WTC11 (cell line): ENCODE results near the gene MAPK7. TPM values are rescaled to one million over a fixed set of nuclear protein-coding genes. Genes with fewer than 3 reads are reported as not detected.

Experiments used
- CREB1 ChIP-seq: sonication (generic); formaldehyde crosslinking; IDR thresholded peaks from 2 replicates; pipeline ENCODE4 v1.8.0; 2023; ENCODE audit warnings: mild to moderate bottlenecking, missing genetic modification reagents
- GTF2I ChIP-seq: fragments of 250-450 bp; sonication (Bioruptor Pico); conservative IDR thresholded peaks from 2 replicates; pipeline ENCODE4 v1.4.0; 2021; ENCODE audit warnings: mild to moderate bottlenecking
- JUN ChIP-seq: sonication (generic); formaldehyde crosslinking; IDR thresholded peaks from 2 replicates; pipeline ENCODE4 v1.8.0; 2023; ENCODE audit warnings: mild to moderate bottlenecking, missing genetic modification reagents
- RORB ChIP-seq: fragments of 250-450 bp; sonication (Bioruptor Pico); IDR thresholded peaks from 2 replicates; pipeline ENCODE4 v1.9.0; 2021; ENCODE audit warnings: mild to moderate bottlenecking
- SP1 ChIP-seq: sonication (generic); formaldehyde crosslinking; conservative IDR thresholded peaks from 2 replicates; pipeline ENCODE4 v1.8.1; 2022; ENCODE audit warnings: missing genetic modification reagents
- ZNF671 ChIP-seq: fragments of 250-450 bp; sonication (Bioruptor Pico); IDR thresholded peaks from 2 replicates; pipeline ENCODE4 v1.8.0; 2021; ENCODE audit warnings: mild to moderate bottlenecking
- total RNA-seq: library from RNA; stranded (reverse); gene quantifications from 3 replicates; pipeline ENCODE4 v1.2.3, GENCODE V29; 2021
- TF ChIP-seq, protein P1 (sequence below): sonication (generic); formaldehyde crosslinking; IDR thresholded peaks from 2 replicates; pipeline ENCODE4 v1.8.0; 2022; ENCODE audit warnings: mild to moderate bottlenecking, missing genetic modification reagents
- TF ChIP-seq, protein P2 (sequence below): sonication (generic); formaldehyde crosslinking; IDR thresholded peaks from 2 replicates; pipeline ENCODE4 v1.8.1; 2023; ENCODE audit warnings: mild to moderate bottlenecking, missing genetic modification reagents
- TF ChIP-seq, protein P3 (sequence below): fragments of 250-450 bp; sonication (Bioruptor Pico); conservative IDR thresholded peaks from 2 replicates; pipeline ENCODE4 v1.9.0; 2021; ENCODE audit warnings: mild to moderate bottlenecking
- TF ChIP-seq, protein P4 (sequence below): sonication (generic); formaldehyde crosslinking; conservative IDR thresholded peaks from 2 replicates; pipeline ENCODE4 v1.8.1; 2022; ENCODE audit warnings: mild to moderate bottlenecking, missing genetic modification reagents
- TF ChIP-seq, protein P5 (sequence below): fragments of 250-450 bp; sonication (Bioruptor Pico); IDR thresholded peaks from 2 replicates; pipeline ENCODE4 v1.9.0; 2021; ENCODE audit warnings: mild to moderate bottlenecking, borderline replicate concordance
- TF ChIP-seq, protein P6 (sequence below): sonication (generic); formaldehyde crosslinking; conservative IDR thresholded peaks from 2 replicates; pipeline ENCODE4 v1.8.1; 2023; ENCODE audit warnings: mild to moderate bottlenecking, low read depth, missing genetic modification reagents, moderate library complexity
- TF ChIP-seq, protein P7 (sequence below): fragments of 250-450 bp; sonication (Bioruptor Pico); IDR thresholded peaks from 2 replicates; pipeline ENCODE4 v1.9.0; 2021; ENCODE audit warnings: mild to moderate bottlenecking
- TF ChIP-seq, protein P8 (sequence below): sonication (generic); formaldehyde crosslinking; IDR thresholded peaks from 2 replicates; pipeline ENCODE4 v1.8.0; 2022; ENCODE audit warnings: mild to moderate bottlenecking, missing genetic modification reagents
- TF ChIP-seq, protein P9 (sequence below): fragments of 200-600 bp; IDR thresholded peaks from 2 replicates; pipeline ENCODE4 v1.8.0; 2022; ENCODE audit warnings: antibody characterized with exemption
- TF ChIP-seq, protein P10 (sequence below): fragments of 250-450 bp; sonication (Bioruptor Pico); IDR thresholded peaks from 2 replicates; pipeline ENCODE4 v1.9.0; 2021; ENCODE audit warnings: moderate library complexity, mild to moderate bottlenecking, inconsistent platforms, borderline replicate concordance
- TF ChIP-seq, protein P11 (sequence below): sonication (generic); formaldehyde crosslinking; IDR thresholded peaks from 2 replicates; pipeline ENCODE4 v1.8.1; 2023; ENCODE audit warnings: mild to moderate bottlenecking, missing genetic modification reagents, moderate library complexity

The MAPK7 gene
- total RNA-seq, 1 experiment from 2014 or later = 38.5 TPM

DNA sequence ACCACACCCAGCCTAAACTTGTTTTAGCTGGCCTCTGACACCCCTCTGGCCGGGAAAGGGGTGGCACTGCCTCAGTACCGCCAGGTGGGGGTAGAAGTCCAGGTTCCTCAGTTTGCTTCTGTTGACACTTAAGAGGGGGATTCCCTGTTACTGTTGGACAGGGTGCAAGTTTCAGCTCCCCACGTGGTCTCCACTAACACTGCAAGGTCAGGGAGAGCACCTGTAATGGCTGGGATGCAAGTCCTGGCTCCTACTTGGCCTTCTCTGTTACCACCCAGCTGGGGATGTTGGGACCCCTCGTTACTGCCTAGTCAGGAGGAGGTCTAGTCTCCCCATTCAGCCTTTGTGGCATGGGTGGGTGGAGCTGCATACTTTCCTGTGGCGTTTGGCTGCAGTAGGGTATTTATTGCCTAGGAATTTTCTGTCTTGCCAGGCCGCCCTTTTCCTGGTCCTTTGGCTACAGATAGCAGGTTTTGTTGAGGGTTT lies 19.3 kb downstream of the MAPK7 start (continued):
- TF ChIP-seq, protein P1, sequence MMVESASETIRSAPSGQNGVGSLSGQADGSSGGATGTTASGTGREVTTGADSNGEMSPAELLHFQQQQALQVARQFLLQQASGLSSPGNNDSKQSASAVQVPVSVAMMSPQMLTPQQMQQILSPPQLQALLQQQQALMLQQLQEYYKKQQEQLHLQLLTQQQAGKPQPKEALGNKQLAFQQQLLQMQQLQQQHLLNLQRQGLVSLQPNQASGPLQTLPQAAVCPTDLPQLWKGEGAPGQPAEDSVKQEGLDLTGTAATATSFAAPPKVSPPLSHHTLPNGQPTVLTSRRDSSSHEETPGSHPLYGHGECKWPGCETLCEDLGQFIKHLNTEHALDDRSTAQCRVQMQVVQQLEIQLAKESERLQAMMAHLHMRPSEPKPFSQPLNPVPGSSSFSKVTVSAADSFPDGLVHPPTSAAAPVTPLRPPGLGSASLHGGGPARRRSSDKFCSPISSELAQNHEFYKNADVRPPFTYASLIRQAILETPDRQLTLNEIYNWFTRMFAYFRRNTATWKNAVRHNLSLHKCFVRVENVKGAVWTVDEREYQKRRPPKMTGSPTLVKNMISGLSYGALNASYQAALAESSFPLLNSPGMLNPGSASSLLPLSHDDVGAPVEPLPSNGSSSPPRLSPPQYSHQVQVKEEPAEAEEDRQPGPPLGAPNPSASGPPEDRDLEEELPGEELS (CRISPR knock-in tag) = no peak
- TF ChIP-seq, protein P2, sequence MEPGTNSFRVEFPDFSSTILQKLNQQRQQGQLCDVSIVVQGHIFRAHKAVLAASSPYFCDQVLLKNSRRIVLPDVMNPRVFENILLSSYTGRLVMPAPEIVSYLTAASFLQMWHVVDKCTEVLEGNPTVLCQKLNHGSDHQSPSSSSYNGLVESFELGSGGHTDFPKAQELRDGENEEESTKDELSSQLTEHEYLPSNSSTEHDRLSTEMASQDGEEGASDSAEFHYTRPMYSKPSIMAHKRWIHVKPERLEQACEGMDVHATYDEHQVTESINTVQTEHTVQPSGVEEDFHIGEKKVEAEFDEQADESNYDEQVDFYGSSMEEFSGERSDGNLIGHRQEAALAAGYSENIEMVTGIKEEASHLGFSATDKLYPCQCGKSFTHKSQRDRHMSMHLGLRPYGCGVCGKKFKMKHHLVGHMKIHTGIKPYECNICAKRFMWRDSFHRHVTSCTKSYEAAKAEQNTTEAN (CRISPR knock-in tag) = no peak
- TF ChIP-seq, protein P3, sequence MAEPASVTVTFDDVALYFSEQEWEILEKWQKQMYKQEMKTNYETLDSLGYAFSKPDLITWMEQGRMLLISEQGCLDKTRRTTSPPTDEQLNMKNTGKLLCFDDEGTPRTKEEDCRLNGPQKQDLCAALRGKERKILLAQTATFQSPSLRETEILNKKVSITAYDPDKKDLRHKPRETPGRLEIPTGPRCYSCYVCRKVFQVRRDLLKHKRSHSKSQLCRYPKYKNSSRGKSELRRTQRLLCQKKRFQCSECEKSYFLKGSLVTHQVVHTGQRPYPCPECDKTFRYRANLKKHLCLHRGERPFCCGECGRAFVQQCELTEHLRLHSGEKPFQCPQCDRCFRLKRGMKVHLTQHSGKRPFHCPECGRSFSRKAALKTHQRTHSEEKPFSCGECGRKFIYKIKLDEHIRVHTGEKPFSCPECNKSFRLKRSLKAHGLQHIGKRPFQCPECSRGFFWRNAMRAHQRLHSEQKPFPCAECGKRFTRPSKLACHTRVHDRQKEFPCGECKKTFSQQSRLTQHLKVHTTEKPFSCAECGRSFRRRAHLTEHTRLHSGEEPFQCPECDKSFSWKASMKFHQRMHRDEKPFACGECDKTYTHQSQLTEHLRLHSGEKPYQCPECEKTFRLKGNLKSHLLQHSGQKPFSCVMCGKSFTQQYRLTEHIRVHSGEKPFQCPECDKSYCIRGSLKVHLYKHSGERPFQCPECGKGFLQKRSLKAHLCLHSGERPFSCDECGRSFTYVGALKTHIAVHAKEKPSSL = no peak
- TF ChIP-seq, protein P4, sequence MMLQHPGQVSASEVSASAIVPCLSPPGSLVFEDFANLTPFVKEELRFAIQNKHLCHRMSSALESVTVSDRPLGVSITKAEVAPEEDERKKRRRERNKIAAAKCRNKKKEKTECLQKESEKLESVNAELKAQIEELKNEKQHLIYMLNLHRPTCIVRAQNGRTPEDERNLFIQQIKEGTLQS (CRISPR knock-in tag) = no peak
- TF ChIP-seq JUN (CRISPR knock-in tag) (no peak), CREB1 (CRISPR knock-in tag) (no peak), ZNF671 (CRISPR knock-in tag) (no peak), SP1 (no peak), GTF2I (CRISPR knock-in tag) (no peak), RORB (CRISPR knock-in tag) (no peak)
- TF ChIP-seq, protein P5, sequence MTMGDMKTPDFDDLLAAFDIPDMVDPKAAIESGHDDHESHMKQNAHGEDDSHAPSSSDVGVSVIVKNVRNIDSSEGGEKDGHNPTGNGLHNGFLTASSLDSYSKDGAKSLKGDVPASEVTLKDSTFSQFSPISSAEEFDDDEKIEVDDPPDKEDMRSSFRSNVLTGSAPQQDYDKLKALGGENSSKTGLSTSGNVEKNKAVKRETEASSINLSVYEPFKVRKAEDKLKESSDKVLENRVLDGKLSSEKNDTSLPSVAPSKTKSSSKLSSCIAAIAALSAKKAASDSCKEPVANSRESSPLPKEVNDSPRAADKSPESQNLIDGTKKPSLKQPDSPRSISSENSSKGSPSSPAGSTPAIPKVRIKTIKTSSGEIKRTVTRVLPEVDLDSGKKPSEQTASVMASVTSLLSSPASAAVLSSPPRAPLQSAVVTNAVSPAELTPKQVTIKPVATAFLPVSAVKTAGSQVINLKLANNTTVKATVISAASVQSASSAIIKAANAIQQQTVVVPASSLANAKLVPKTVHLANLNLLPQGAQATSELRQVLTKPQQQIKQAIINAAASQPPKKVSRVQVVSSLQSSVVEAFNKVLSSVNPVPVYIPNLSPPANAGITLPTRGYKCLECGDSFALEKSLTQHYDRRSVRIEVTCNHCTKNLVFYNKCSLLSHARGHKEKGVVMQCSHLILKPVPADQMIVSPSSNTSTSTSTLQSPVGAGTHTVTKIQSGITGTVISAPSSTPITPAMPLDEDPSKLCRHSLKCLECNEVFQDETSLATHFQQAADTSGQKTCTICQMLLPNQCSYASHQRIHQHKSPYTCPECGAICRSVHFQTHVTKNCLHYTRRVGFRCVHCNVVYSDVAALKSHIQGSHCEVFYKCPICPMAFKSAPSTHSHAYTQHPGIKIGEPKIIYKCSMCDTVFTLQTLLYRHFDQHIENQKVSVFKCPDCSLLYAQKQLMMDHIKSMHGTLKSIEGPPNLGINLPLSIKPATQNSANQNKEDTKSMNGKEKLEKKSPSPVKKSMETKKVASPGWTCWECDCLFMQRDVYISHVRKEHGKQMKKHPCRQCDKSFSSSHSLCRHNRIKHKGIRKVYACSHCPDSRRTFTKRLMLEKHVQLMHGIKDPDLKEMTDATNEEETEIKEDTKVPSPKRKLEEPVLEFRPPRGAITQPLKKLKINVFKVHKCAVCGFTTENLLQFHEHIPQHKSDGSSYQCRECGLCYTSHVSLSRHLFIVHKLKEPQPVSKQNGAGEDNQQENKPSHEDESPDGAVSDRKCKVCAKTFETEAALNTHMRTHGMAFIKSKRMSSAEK (CRISPR knock-in tag) = no peak
- TF ChIP-seq, protein P6, sequence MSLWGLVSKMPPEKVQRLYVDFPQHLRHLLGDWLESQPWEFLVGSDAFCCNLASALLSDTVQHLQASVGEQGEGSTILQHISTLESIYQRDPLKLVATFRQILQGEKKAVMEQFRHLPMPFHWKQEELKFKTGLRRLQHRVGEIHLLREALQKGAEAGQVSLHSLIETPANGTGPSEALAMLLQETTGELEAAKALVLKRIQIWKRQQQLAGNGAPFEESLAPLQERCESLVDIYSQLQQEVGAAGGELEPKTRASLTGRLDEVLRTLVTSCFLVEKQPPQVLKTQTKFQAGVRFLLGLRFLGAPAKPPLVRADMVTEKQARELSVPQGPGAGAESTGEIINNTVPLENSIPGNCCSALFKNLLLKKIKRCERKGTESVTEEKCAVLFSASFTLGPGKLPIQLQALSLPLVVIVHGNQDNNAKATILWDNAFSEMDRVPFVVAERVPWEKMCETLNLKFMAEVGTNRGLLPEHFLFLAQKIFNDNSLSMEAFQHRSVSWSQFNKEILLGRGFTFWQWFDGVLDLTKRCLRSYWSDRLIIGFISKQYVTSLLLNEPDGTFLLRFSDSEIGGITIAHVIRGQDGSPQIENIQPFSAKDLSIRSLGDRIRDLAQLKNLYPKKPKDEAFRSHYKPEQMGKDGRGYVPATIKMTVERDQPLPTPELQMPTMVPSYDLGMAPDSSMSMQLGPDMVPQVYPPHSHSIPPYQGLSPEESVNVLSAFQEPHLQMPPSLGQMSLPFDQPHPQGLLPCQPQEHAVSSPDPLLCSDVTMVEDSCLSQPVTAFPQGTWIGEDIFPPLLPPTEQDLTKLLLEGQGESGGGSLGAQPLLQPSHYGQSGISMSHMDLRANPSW (CRISPR knock-in tag) = no peak
- TF ChIP-seq, protein P7, sequence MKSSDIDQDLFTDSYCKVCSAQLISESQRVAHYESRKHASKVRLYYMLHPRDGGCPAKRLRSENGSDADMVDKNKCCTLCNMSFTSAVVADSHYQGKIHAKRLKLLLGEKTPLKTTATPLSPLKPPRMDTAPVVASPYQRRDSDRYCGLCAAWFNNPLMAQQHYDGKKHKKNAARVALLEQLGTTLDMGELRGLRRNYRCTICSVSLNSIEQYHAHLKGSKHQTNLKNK (CRISPR knock-in tag) = no peak
- TF ChIP-seq, protein P8, sequence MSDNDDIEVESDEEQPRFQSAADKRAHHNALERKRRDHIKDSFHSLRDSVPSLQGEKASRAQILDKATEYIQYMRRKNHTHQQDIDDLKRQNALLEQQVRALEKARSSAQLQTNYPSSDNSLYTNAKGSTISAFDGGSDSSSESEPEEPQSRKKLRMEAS (CRISPR knock-in tag) = peak; percentile 46; the same call in 1 of the 2 replicates
- TF ChIP-seq, protein P9, sequence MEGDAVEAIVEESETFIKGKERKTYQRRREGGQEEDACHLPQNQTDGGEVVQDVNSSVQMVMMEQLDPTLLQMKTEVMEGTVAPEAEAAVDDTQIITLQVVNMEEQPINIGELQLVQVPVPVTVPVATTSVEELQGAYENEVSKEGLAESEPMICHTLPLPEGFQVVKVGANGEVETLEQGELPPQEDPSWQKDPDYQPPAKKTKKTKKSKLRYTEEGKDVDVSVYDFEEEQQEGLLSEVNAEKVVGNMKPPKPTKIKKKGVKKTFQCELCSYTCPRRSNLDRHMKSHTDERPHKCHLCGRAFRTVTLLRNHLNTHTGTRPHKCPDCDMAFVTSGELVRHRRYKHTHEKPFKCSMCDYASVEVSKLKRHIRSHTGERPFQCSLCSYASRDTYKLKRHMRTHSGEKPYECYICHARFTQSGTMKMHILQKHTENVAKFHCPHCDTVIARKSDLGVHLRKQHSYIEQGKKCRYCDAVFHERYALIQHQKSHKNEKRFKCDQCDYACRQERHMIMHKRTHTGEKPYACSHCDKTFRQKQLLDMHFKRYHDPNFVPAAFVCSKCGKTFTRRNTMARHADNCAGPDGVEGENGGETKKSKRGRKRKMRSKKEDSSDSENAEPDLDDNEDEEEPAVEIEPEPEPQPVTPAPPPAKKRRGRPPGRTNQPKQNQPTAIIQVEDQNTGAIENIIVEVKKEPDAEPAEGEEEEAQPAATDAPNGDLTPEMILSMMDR = peak; percentile 52
- TF ChIP-seq, protein P10, sequence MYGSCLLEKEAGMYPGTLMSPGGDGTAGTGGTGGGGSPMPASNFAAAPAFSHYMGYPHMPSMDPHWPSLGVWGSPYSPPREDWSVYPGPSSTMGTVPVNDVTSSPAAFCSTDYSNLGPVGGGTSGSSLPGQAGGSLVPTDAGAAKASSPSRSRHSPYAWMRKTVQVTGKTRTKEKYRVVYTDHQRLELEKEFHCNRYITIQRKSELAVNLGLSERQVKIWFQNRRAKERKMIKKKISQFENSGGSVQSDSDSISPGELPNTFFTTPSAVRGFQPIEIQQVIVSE (CRISPR knock-in tag) = no peak
- TF ChIP-seq, protein P11, sequence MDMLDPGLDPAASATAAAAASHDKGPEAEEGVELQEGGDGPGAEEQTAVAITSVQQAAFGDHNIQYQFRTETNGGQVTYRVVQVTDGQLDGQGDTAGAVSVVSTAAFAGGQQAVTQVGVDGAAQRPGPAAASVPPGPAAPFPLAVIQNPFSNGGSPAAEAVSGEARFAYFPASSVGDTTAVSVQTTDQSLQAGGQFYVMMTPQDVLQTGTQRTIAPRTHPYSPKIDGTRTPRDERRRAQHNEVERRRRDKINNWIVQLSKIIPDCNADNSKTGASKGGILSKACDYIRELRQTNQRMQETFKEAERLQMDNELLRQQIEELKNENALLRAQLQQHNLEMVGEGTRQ = peak; percentile 47; the same call in 1 of the 2 replicates
